H1 (cell line): ENCODE measurements around the gene MEGF9. TPM values are rescaled to one million over a fixed set of nuclear protein-coding genes. Genes with fewer than 3 reads are reported as not detected.

Experiments used
- CBX5 ChIP-seq: fragments of 300-800, 300-1000 bp; sonication (generic); IDR thresholded peaks from 2 replicates; pipeline ENCODE4 v1.7.1; 2016; ENCODE audit warnings: antibody characterized with exemption, low read length, low read depth
- CBX8 ChIP-seq: fragments of 300-800, 300-1000 bp; sonication (generic); IDR thresholded peaks from 2 replicates; pipeline ENCODE4 v1.7.1; 2016; ENCODE audit warnings: low read depth, low read length, borderline replicate concordance
- CHD7 ChIP-seq: fragments of 300-600 bp; sonication (generic); IDR thresholded peaks from 2 replicates; pipeline ENCODE4 v1.7.1; 2012; ENCODE audit warnings: low read length, moderate library complexity, mild to moderate bottlenecking, inconsistent platforms; ENCODE audit not compliant: insufficient replicate concordance
- EZH2 ChIP-seq: fragments of 200-600 bp; sonication (generic); IDR thresholded peaks from 2 replicates; pipeline ENCODE4 v1.7.1; 2012; ENCODE audit warnings: low read depth, mild to moderate bottlenecking, moderate library complexity, low read length, inconsistent platforms; ENCODE audit not compliant: severe bottlenecking
- KDM1A ChIP-seq: fragments of 200-600, 300-600 bp; sonication (generic); IDR thresholded peaks from 2 replicates; pipeline ENCODE4 v1.7.1; 2016; ENCODE audit warnings: mild to moderate bottlenecking, low read length, borderline replicate concordance
- POLR2AphosphoS5 ChIP-seq: IDR thresholded peaks from 2 replicates; pipeline ENCODE4 v1.6.1; 2011; ENCODE audit warnings: low read depth, low read length
- RBBP5 ChIP-seq: IDR thresholded peaks from 2 replicates; pipeline ENCODE4 v1.7.1; 2012; ENCODE audit warnings: low read depth, mild to moderate bottlenecking, inconsistent platforms, low read length, moderate library complexity, borderline replicate concordance
- SIX5 ChIP-seq: IDR thresholded peaks from 2 replicates; pipeline ENCODE4 v1.6.1; 2011; ENCODE audit warnings: mild to moderate bottlenecking, low read depth, low read length
- ZNF274 ChIP-seq: IDR thresholded peaks from 2 replicates; pipeline ENCODE4 v1.7.0; 2012; ENCODE audit warnings: low read length, borderline replicate concordance; ENCODE audit errors: extremely low read depth
- polyA plus RNA-seq, 7 experiments: library from polyadenylated mRNA; depleted of rRNA in 3 of 7; stranded (reverse) in 5 of 7; unstranded in 2 of 7; fragments of >200 nt in 5 of 7; fragments of 200-250 nt in 2 of 7; gene quantifications; 1 replicate in 5 of 7; 2 replicates in 1 of 7; 4 replicates in 1 of 7; pipeline versions ENCODE4 v1.2.1 to v1.2.3, GENCODE V29; 2011 to 2013; ENCODE audit warnings: missing spikeins in 2 of 7, mixed read lengths in 2 of 7
- total RNA-seq: library from RNA; stranded (reverse); fragmentation: NEBNext Ultra II Directional; extraction: Animal tissue kit (Norgen Biotek cat#: 25700); gene quantifications from 2 replicates; pipeline ENCODE4 v1.2.1, GENCODE V29; 2021

MEGF9 gene
- total and polyA plus RNA-seq, 2 of the 8 experiments (the other 6 are each of a cell fraction or from before 2014, with no cell fraction given), result 0.45 to 1.8 TPM

GRCh38 chr9:120723565-120723964 lies 9.3 kb upstream of the MEGF9 start (continued):
- no peak for TF ChIP-seq CHD7
- TF ChIP-seq CBX8, result no peak
- TF ChIP-seq POLR2AphosphoS5, result no peak
- TF ChIP-seq EZH2, result no peak
- TF ChIP-seq ZNF274, result no peak
- TF ChIP-seq KDM1A, result no peak
- no peak for TF ChIP-seq RBBP5
- TF ChIP-seq CBX5, result no peak
- no peak for TF ChIP-seq SIX5
